Tibial nerve (tissue), 4 donors: ENCODE measurements around the gene NCOA7.

Source experiments
- CTCF ChIP-seq, 5 experiments: fragments of 200-600 bp in 3 of 5; fragments of 450-650 bp in 2 of 5; sonication (generic) in 3 of 5; IDR thresholded peaks; one replicate each; pipeline ENCODE4 v1.5.1; 2016 to 2019; ENCODE audit warnings: antibody characterized with exemption in 5 of 5, mild to moderate bottlenecking in 3 of 5, moderate library complexity in 2 of 5
- EP300 ChIP-seq, 2 donors: sonication (generic); formaldehyde crosslinking; IDR thresholded peaks; one replicate each; pipeline ENCODE4 v1.6.1; 2017; ENCODE audit warnings: antibody characterized with exemption in 2 of 2, mild to moderate bottlenecking in 1 of 2
- POLR2A ChIP-seq, 2 donors: fragments of 450-650 bp; IDR thresholded peaks; one replicate each; pipeline ENCODE4 v1.6.1; 2017; ENCODE audit warnings: antibody characterized with exemption in 2 of 2, mild to moderate bottlenecking in 2 of 2, moderate library complexity in 2 of 2

GRCh38 chr6:125751334-125751916, 39.3 kb upstream of the NCOA7 start:
- TF ChIP-seq CTCF (IDR thresholded peaks at IDR 0.05) (no peak), POLR2A (IDR thresholded peaks at IDR 0.05) (no peak), EP300 (IDR thresholded peaks at IDR 0.05) (no peak)
